Liver (tissue), 9 donors: ENCODE measurements around the gene USP9X. TPM values are rescaled to one million over a fixed set of nuclear protein-coding genes. Genes with fewer than 3 reads are reported as not detected.

Experiments
- DNase-seq: peaks from one replicate; pipeline ENCODE4 v3.0.0-alpha.2; 2017; ENCODE audit warnings: low spot score
- H3K27ac ChIP-seq, 2 donors: one replicate each; pipeline ENCODE4 v1.7.0; 2013; ENCODE audit warnings: inconsistent platforms in 2 of 2, low read length in 2 of 2, control low read depth in 1 of 2, low read depth in 1 of 2, mild to moderate bottlenecking in 1 of 2
- H3K27me3 ChIP-seq, 4 donors: one replicate each; pipeline versions ENCODE4 v1.6.1 to v1.7.0; 2013; ENCODE audit warnings: low read length in 3 of 4, inconsistent platforms in 1 of 4, mild to moderate bottlenecking in 1 of 4, moderate library complexity in 1 of 4; ENCODE audit not compliant: control insufficient read depth in 4 of 4, insufficient read depth in 4 of 4
- H3K36me3 ChIP-seq, 4 donors: one replicate each; pipeline versions ENCODE4 v1.6.1 to v1.7.0; 2013; ENCODE audit warnings: low read length in 3 of 4, mild to moderate bottlenecking in 3 of 4, low read depth in 1 of 4, moderate library complexity in 1 of 4; ENCODE audit not compliant: control insufficient read depth in 4 of 4, insufficient read depth in 3 of 4
- H3K4me1 ChIP-seq, 4 donors: one replicate each; pipeline versions ENCODE4 v1.6.1 to v1.7.0; 2013; ENCODE audit warnings: low read length in 3 of 4, mild to moderate bottlenecking in 3 of 4, moderate library complexity in 1 of 4; ENCODE audit not compliant: control insufficient read depth in 4 of 4, insufficient read depth in 4 of 4
- H3K4me3 ChIP-seq, 3 donors: one replicate each; pipeline versions ENCODE4 v1.6.1 to v1.7.0; 2013; ENCODE audit warnings: low read length in 3 of 3, control low read depth in 1 of 3, low read depth in 1 of 3, mild to moderate bottlenecking in 1 of 3
- H3K9ac ChIP-seq, 2 donors: one replicate each; pipeline ENCODE4 v1.7.0; 2013; ENCODE audit warnings: low read length in 2 of 2, mild to moderate bottlenecking in 2 of 2, moderate library complexity in 2 of 2, control low read depth in 1 of 2, low read depth in 1 of 2
- H3K9me3 ChIP-seq, 4 donors: one replicate each; pipeline versions ENCODE4 v1.6.1 to v1.7.0; 2013; ENCODE audit warnings: low read length in 3 of 4; ENCODE audit not compliant: control insufficient read depth in 4 of 4
- ATF3 ChIP-seq: IDR thresholded peaks from 2 replicates; pipeline ENCODE4 v1.6.1; 2016; ENCODE audit warnings: antibody characterized with exemption
- CTCF ChIP-seq: fragments of 150-350 bp; IDR thresholded peaks from 2 replicates; pipeline ENCODE4 v1.5.1; 2017; ENCODE audit warnings: improper control_type of control experiment, low read depth, low read length; ENCODE audit not compliant: missing input control
- EGR1 ChIP-seq, 2 donors: IDR thresholded peaks; 2 replicates each; pipeline ENCODE4 v1.6.1; 2016 to 2018; ENCODE audit warnings: antibody characterized with exemption in 2 of 2, low read depth in 2 of 2
- FOXA2 ChIP-seq: IDR thresholded peaks from 2 replicates; pipeline ENCODE4 v1.6.1; 2016; ENCODE audit warnings: antibody characterized with exemption
- GABPA ChIP-seq, 2 donors: IDR thresholded peaks in 1 of 2; conservative IDR thresholded peaks in 1 of 2; 2 replicates each; pipeline ENCODE4 v1.6.1; 2016; ENCODE audit warnings: antibody characterized with exemption in 2 of 2, mild to moderate bottlenecking in 1 of 2, moderate library complexity in 1 of 2
- HNF4A ChIP-seq, 2 donors: conservative IDR thresholded peaks; 2 replicates each; pipeline ENCODE4 v1.6.1; 2016; ENCODE audit warnings: antibody characterized with exemption in 2 of 2, mild to moderate bottlenecking in 2 of 2
- HNF4G ChIP-seq: IDR thresholded peaks from 2 replicates; pipeline ENCODE4 v1.6.1; 2016; ENCODE audit warnings: antibody characterized with exemption
- JUND ChIP-seq, 2 donors: IDR thresholded peaks; 2 replicates each; pipeline ENCODE4 v1.6.1; 2016; ENCODE audit warnings: antibody characterized with exemption in 2 of 2
- NR2F2 ChIP-seq: IDR thresholded peaks from 2 replicates; pipeline ENCODE4 v1.6.1; 2016; ENCODE audit warnings: antibody characterized with exemption
- RAD21 ChIP-seq, 2 donors: IDR thresholded peaks; 2 replicates each; pipeline ENCODE4 v1.6.1; 2016; ENCODE audit warnings: antibody characterized with exemption in 2 of 2, mild to moderate bottlenecking in 2 of 2
- RXRA ChIP-seq, 2 donors: IDR thresholded peaks; 2 replicates each; pipeline ENCODE4 v1.6.1; 2017 to 2018; ENCODE audit warnings: antibody characterized with exemption in 2 of 2, mild to moderate bottlenecking in 1 of 2
- SP1 ChIP-seq: IDR thresholded peaks from 2 replicates; pipeline ENCODE4 v1.6.1; 2018; ENCODE audit warnings: antibody characterized with exemption, mild to moderate bottlenecking
- TAF1 ChIP-seq: conservative IDR thresholded peaks from 2 replicates; pipeline ENCODE4 v1.6.1; 2016; ENCODE audit warnings: antibody characterized with exemption, mild to moderate bottlenecking
- YY1 ChIP-seq: IDR thresholded peaks from 2 replicates; pipeline ENCODE4 v1.6.1; 2016; ENCODE audit warnings: antibody characterized with exemption, mild to moderate bottlenecking
- WGBS: extraction: QIAGEN DNeasy Blood & Tissue Kit; methylation state at CpG from one replicate; pipeline ENCODE4 v1.1.7; 2013; 5-methylcytosine and 5-hydroxymethylcytosine counted together
- polyA plus RNA-seq, 2 donors: library from polyadenylated mRNA; stranded (reverse) in 1 of 2; unstranded in 1 of 2; fragments of 200-250 nt in 1 of 2; fragments of >200 nt in 1 of 2; fragmentation: Nextera tagmentation in 1 of 2; extraction: Ambion mirVana in 1 of 2; gene quantifications; one replicate each; pipeline versions ENCODE4 v1.2.1 to v1.2.3, GENCODE V29; 2013 to 2015
- total RNA-seq, 2 donors: library from RNA; depleted of rRNA; stranded (reverse); fragments of >200 nt; gene quantifications; one replicate each; pipeline ENCODE4 v1.2.3, GENCODE V29; 2014
- TF ChIP-seq, protein P1 (sequence below): IDR thresholded peaks from 2 replicates; pipeline ENCODE4 v1.6.1; 2016; ENCODE audit warnings: antibody characterized with exemption
- donor health status: healthy.
- donor health status: healthy.
- donor health status: healthy.
- donor health status: healthy.
- donor health status: healthy.

Gene USP9X
- total and polyA plus RNA-seq, 4 donors = 13.4 to 117 (median 60.9) TPM

DNA sequence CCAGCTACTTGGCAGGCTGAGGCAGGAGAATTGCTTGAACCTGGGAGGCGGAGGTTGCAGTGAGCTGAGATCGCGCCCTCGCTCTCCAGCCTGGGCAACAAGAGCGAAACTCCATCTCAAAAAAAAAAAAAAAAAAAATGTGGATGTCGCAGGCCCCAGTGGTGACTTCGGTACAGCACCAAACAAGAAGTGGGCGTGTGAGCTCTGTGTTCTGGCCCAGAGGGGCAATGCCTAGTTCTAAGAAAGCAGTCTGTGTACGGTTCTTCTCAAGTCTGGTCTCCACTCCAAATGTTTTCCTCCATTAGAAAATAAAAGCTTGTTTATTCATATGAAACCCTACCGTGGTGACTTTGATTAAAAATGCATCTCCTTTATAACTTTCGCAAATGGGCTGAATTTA lies 156.7 kb downstream of the USP9X start:
- no peak for DNase-seq
- no peak overlapping the region for H3K27ac ChIP-seq
- H3K27me3 ChIP-seq = no peaks in the 10 kb centered on the region
- H3K4me1 ChIP-seq = no peaks in the 10 kb centered on the region
- H3K36me3 ChIP-seq = no peaks in the 10 kb centered on the region
- 92% methylated on average over 11 of the region's 11 CpGs for WGBS
- H3K9ac ChIP-seq = no peak overlapping the region
- no peaks in the 10 kb centered on the region for H3K9me3 ChIP-seq
- no peak for TF ChIP-seq SP1
- TF ChIP-seq NR2F2 = no peak
- TF ChIP-seq HNF4G = no peak
- TF ChIP-seq JUND (IDR thresholded peaks at IDR 0.05) = no peak
- TF ChIP-seq, protein P1, sequence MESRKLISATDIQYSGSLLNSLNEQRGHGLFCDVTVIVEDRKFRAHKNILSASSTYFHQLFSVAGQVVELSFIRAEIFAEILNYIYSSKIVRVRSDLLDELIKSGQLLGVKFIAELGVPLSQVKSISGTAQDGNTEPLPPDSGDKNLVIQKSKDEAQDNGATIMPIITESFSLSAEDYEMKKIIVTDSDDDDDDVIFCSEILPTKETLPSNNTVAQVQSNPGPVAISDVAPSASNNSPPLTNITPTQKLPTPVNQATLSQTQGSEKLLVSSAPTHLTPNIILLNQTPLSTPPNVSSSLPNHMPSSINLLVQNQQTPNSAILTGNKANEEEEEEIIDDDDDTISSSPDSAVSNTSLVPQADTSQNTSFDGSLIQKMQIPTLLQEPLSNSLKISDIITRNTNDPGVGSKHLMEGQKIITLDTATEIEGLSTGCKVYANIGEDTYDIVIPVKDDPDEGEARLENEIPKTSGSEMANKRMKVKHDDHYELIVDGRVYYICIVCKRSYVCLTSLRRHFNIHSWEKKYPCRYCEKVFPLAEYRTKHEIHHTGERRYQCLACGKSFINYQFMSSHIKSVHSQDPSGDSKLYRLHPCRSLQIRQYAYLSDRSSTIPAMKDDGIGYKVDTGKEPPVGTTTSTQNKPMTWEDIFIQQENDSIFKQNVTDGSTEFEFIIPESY = no peak
- TF ChIP-seq ATF3 = no peak
- no peak for TF ChIP-seq GABPA (IDR thresholded peaks at IDR 0.05 in 1 of 2, conservative IDR thresholded peaks at IDR 0.05 in 1 of 2)
- no peak for TF ChIP-seq FOXA2
- no peak for TF ChIP-seq HNF4A (conservative IDR thresholded peaks at IDR 0.05)
- H3K4me3 ChIP-seq = no peak overlapping the region

DNA sequence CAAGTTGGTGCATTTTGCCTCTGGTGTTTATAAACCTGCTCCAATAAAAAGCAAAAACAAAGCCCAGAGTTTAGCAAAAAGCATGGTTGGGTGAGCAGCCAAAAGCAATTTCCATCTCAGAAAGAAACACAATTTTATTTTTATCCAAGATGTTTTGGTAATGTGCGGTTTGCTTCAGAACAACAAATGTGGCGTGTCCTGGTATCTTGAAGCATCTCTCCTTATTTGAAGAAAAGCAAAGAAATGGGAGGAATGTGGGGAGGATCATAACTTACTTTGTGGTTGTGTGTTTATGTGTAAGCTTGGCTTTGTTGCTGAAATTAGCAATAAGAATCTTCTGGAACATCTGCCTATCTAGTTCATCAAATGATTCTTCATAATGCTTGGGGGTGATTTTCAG lies 160.4 kb downstream of the USP9X start:
- TF ChIP-seq FOXA2 (no peak), JUND (IDR thresholded peaks at IDR 0.05) (no peak), RAD21 (IDR thresholded peaks at IDR 0.05) (no peak), YY1 (no peak), SP1 (no peak), NR2F2 (no peak), CTCF (no peak), HNF4G (no peak), TAF1 (no peak), EGR1 (IDR thresholded peaks at IDR 0.05; ENCODE audit: low read depth in 2 of 2) (no peak), HNF4A (conservative IDR thresholded peaks at IDR 0.05) (no peak), GABPA (IDR thresholded peaks at IDR 0.05 in 1 of 2, conservative IDR thresholded peaks at IDR 0.05 in 1 of 2) (no peak), ATF3 (no peak), RXRA (IDR thresholded peaks at IDR 0.05) (no peak)
- TF ChIP-seq, protein P1 = no peak
- H3K27me3 ChIP-seq = no peaks in the 10 kb centered on the region

More for the DNA sequence above, 160.4 kb downstream of the USP9X start:
- WGBS = 85% methylated on average over 2 of the region's 2 CpGs
- Histone ChIP-seq H3K4me3 (no peak overlapping the region), H3K36me3 (no peaks in the 10 kb centered on the region), H3K4me1 (no peaks in the 10 kb centered on the region), H3K9ac (no peak overlapping the region), H3K9me3 (no peaks in the 10 kb centered on the region), H3K27ac (no peak overlapping the region)
- no peak for DNase-seq
